Neural crest cell (in vitro differentiated cells): Measurements from ENCODE around the gene MED12L. TPM values are rescaled to one million over a fixed set of nuclear protein-coding genes. Genes with fewer than 3 reads are reported as not detected.

Experiments
- DNase-seq: peaks from one replicate; pipeline ENCODE4 v3.0.0; 2021; ENCODE audit warnings: low read depth, mixed read lengths, low spot score
- H3K27ac Mint-ChIP-seq: one replicate; pipeline ENCODE4 v1.8.0; 2021; ENCODE audit warnings: mild to moderate bottlenecking, mixed read lengths; ENCODE audit not compliant: unreplicated experiment
- H3K27me3 Mint-ChIP-seq: 2 replicates; pipeline ENCODE4 v1.8.0; 2021; ENCODE audit warnings: low read depth, mild to moderate bottlenecking, mixed read lengths
- H3K36me3 Mint-ChIP-seq: 2 replicates; pipeline ENCODE4 v1.8.0; 2021; ENCODE audit warnings: low read depth, mild to moderate bottlenecking, mixed read lengths
- H3K4me1 Mint-ChIP-seq: 2 replicates; pipeline ENCODE4 v1.8.0; 2021; ENCODE audit warnings: mixed read lengths
- H3K4me3 Mint-ChIP-seq: one replicate; pipeline ENCODE4 v1.8.0; 2021; ENCODE audit warnings: mild to moderate bottlenecking, mixed read lengths
- H3K9me3 Mint-ChIP-seq: 2 replicates; pipeline ENCODE4 v1.8.0; 2021; ENCODE audit warnings: mixed read lengths
- total RNA-seq: library from RNA; stranded (reverse); gene quantifications from 2 replicates; pipeline ENCODE4 v1.2.1, GENCODE V29; 2021
- TF ChIP-seq, protein P1 (sequence below): fragments of 200-600 bp; sonication (generic); conservative IDR thresholded peaks from 2 replicates; pipeline ENCODE4 v1.5.0; 2021; ENCODE audit warnings: antibody characterized with exemption, mild to moderate bottlenecking

The MED12L gene
- total RNA-seq, 1 donor from 2014 or later = 12.2 TPM

DNA sequence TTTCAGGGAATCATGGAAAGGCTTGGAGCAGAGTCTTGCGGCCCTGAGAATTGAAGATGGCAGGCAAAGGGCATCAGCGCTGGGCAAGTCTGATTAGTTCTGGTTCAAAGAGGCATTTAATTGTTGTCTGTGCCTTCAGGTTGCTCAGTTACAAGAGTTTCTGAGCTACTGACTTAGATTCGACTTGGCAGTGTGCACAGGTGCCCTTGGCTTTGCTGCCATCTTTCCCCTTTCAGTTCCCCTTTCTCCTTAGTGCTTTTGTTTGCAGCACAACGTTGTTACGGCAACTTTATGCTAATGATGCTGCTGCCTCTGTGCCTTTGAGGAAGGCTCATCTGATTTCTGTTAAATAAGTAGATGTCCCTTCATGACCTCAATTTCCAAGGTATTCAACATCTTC lies 180.4 kb downstream of the MED12L start:
- TF ChIP-seq, protein P1, sequence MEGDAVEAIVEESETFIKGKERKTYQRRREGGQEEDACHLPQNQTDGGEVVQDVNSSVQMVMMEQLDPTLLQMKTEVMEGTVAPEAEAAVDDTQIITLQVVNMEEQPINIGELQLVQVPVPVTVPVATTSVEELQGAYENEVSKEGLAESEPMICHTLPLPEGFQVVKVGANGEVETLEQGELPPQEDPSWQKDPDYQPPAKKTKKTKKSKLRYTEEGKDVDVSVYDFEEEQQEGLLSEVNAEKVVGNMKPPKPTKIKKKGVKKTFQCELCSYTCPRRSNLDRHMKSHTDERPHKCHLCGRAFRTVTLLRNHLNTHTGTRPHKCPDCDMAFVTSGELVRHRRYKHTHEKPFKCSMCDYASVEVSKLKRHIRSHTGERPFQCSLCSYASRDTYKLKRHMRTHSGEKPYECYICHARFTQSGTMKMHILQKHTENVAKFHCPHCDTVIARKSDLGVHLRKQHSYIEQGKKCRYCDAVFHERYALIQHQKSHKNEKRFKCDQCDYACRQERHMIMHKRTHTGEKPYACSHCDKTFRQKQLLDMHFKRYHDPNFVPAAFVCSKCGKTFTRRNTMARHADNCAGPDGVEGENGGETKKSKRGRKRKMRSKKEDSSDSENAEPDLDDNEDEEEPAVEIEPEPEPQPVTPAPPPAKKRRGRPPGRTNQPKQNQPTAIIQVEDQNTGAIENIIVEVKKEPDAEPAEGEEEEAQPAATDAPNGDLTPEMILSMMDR = no peak
- H3K27ac Mint-ChIP-seq = no peak overlapping the region
- H3K4me1 Mint-ChIP-seq = peaks cover 10% of the 10 kb centered on the region
- DNase-seq = no peak
- peaks cover 3% of the 10 kb centered on the region for H3K36me3 Mint-ChIP-seq
- no peaks in the 10 kb centered on the region for H3K27me3 Mint-ChIP-seq
- H3K9me3 Mint-ChIP-seq = no peaks in the 10 kb centered on the region
- no peak overlapping the region for H3K4me3 Mint-ChIP-seq

DNA sequence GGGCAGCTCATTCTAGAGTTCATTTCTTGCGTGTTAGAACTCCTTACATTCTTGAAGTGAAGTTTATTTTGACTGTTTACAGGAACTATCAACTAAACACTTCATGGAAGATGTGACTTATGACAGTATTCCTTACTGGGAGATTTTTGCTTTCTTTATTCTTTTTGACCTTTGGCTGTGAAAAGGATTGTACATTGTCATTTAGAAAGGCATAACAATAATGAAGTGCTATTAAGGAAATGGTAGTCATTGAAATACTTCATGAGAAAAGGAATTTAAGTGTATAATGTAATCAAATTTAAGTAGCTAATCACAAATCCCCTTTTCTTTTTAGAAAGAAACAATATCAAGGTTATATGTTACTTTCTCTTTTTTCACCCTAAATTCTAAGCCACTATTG lies 181.6 kb downstream of the MED12L start:
- DNase-seq = no peak
- Mint-ChIP-seq H3K4me3 (no peak overlapping the region), H3K36me3 (peaks cover 3% of the 10 kb centered on the region), H3K27me3 (no peaks in the 10 kb centered on the region), H3K27ac (no peak overlapping the region), H3K4me1 (peaks cover 10% of the 10 kb centered on the region), H3K9me3 (no peaks in the 10 kb centered on the region)
- TF ChIP-seq, protein P1 = no peak

DNA sequence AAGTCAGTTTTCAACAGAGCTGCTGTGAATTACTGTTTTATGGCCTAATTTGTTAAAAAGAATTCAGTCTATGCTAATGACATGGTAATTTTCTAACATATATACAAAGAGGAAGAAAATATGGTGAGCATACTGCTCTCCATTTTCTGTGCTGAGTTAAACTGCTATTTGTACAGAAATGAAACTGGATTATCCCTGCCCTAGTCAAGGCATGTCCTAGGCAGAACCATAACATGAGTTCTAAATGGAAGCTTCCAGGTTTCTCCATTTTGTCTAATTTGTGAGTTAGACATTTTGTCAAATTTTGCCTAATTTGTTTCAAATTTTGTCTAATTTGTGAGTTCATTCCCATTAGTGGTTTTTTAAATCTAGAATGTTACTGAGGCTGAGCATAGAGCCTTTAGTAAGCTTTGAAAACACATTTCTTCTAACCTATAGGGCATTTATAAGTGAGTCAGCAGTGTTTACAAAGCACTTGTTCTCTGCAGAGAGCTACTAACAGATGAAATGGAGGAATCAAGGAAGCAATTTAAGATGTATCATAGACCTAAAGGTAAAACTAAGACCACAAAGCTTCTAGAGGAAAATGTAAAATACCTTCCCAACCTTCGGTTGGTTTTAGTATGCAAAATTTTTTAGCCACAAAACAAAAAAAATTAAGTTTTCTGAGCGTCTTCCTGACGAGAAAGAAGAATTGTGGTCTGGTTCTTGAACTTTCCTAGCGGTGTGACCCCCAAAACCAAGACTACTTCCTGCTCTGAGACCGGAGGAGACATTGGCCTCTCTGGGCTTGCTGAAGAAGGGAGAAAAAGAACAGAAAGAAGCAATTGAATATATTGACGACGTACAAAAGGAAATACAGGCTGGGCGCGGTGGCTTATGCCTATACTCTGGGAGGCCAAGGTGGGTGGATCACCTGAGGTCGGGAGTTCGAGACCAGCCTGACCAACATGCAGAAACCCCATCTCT lies 183.1 kb downstream of the MED12L start:
- Mint-ChIP-seq H3K4me1 (peaks cover 10% of the 10 kb centered on the region), H3K27ac (no peak overlapping the region), H3K36me3 (peaks cover 3% of the 10 kb centered on the region), H3K27me3 (no peaks in the 10 kb centered on the region), H3K9me3 (no peaks in the 10 kb centered on the region), H3K4me3 (no peak overlapping the region)
- no peak for DNase-seq
- TF ChIP-seq, protein P1 = no peak

DNA sequence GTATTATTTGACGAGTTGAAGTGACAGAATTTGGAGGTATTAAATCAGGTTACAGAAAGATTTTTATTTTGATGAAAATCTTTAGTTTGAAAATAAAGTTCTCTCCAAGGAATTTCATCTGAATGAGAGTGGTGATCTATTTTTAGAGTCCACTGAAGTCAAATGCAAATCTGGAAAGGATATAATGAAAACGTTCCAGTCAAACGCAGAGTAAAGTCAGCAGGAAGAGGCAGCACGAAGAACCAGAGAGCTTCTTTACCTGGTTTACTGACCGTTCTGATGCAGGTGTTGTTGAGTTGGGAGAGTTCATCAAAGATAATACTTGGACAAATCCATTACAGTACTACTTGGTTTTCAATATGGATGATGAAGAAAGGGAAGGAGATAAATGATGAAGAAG lies 184.2 kb downstream of the MED12L start:
- Mint-ChIP-seq H3K4me1 (peaks cover 10% of the 10 kb centered on the region), H3K4me3 (no peak overlapping the region), H3K27me3 (no peaks in the 10 kb centered on the region), H3K27ac (no peak overlapping the region), H3K9me3 (no peaks in the 10 kb centered on the region), H3K36me3 (peaks cover 3% of the 10 kb centered on the region)
- DNase-seq = no peak
- TF ChIP-seq, protein P1 = no peak

DNA sequence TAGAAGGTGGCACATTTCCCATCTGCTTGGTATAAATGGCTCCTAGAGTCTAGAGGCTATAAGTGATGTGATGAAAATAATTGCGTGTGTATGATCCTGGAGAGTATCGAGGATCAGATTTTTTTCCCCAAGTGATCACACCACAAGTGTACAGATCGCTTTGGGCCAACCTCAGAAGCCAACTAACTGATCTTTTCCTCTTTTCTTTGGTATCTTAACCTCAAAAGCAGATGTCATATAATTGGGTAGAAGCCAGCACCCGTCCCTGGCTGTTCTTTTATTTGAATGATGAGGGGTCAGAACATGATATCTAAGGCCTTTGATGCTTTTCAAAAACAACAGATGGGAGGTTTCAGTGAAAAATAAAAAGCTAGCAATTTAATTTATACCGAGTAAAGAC lies 189.6 kb downstream of the MED12L start:
- H3K27me3 Mint-ChIP-seq = no peaks in the 10 kb centered on the region
- H3K4me3 Mint-ChIP-seq = no peak overlapping the region
- no peaks in the 10 kb centered on the region for H3K4me1 Mint-ChIP-seq
- no peaks in the 10 kb centered on the region for H3K9me3 Mint-ChIP-seq
- TF ChIP-seq, protein P1 = no peak
- no peak overlapping the region for H3K27ac Mint-ChIP-seq
- no peaks in the 10 kb centered on the region for H3K36me3 Mint-ChIP-seq
- DNase-seq = no peak
